Right forelimb (tissue), 1 donor: ENCODE data around the gene VTA1.
"Not testable (repeated sequence)": the region's sequence is repeated elsewhere in the genome, so short reads cannot be mapped to it uniquely, and the experiment has no call there.

Experiments used
- DNase-seq: peaks from one replicate; pipeline ENCODE4 v3.0.0-alpha.2; 2018

VTA1 gene

DNA sequence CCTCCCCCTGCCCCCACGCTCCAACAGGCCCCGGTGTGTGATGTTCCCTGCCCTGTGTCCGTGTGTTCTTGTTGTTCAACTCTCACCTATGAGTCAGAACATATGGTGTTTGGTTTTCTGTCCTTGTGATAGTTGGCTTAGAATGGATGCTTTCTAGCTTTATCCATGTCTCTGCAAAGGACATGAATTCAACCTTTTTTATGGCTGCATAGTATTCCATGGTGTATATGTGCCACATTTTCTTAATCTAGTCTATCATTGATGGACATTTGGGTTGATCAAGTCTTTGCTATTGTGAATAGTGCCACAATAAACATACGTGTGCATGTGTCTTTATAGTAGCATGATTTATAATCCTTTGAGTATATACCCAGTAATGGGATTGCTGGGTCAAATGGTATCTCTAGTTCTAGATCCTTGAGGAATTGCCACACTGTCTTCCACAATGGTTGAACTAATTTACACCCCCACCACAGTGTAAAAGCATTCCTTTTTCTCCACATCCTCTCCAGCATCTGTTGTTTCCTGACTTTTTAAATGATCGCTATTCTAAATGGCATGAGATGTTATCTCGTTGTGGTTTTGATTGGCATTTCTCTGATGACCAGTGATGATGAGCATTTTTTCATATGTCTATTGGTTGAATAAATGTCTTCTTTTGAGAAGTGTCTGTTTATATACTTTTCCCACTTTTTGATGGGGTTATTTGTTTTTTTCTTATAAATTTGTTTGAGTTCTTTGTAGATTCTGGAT is 82.6 kb downstream of the VTA1 start:
- DNase-seq: not testable (repeated sequence)

DNA sequence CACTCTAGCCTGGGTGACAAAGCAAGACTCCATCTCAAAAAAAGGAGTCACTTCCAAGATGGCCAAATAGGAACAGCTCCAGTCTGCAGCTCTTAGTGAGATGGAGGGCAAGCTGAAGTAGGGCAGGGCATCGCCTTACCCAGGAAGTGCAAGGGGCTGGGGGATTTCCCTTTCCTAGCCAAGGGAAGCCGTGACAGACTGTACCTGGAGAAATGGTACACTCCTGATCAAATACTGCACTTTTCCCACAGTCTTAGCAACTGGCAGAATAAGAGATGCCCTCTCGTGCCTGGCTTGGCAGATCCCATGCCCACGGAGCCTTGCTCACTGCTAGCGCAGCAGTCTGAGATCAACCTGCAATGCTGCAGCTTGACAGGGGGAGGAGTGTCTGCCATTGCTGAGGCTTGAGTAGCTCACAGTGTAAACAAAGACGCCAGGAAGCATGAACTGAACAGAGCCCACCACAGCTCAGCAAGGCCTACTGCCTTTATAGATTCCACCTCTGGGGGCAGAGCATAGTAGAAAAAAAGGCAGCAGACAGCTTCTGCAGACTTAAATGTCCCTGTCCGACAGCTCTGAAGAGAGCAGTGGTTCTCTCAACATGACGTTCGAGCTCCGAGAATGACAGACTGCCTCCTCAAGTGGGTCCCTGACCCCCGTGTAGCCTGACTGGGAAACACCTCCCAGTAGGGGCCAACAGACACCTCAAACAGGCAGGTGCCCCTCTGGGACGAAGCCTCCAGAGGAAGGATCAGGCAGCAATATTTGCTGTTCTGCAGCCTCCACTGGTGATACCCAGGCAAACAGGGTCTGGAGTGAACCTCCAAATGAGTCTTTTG is 85.4 kb downstream of the VTA1 start:
- DNase-seq: not testable (repeated sequence)

DNA sequence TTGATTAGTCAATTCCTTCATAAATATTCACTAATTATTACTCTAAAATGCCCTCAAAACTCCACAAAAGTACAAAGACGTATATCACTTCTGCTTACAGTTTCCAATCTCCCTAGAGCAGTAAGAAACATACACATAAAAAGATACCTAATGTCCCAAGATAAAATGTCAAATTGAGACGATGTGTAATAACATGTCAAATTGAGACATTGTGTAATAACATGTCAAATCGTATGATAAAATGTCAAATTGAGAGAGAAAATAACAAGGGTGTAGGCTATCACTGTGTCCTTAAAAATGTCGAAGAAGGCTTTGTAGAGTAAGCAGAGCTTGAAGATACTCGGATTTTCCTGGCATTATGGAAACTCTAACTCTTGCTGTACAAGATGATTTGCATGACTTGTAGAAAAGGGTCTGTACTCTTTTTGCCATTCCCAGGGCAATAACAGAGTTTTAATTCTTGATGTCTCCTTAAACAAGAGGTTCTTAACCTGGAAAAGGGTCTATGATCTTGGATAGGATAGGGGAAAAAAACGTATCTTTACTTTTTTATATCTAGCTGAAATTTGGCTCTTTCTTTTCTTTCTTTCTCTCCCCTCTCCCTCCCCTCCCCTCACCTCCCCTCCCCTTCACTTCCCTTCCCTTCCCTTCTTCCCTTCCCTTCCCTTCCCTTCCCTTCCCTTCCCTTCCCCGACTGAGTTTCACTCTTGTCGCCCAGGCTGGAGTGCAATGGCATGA is 87.1 kb downstream of the VTA1 start:
- no peak for DNase-seq

DNA sequence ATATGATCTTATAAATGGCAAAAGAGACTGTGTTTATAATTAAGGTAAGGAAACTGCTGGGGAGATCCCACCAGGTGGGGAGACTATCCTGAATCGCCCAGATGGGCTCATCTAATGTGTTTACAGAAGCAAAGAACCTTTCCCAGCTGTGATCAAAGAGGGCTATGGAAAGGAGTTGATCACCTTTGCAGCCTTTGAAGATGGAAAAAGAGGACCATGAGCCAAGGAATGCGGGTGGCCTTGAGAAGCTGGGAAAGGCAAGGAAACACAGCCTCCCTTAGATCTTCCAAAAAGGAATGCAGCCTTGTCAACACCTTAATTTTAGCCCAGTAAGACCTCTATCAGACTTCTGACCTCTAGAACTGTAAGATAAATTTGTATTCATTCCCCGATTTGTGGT is 88.2 kb downstream of the VTA1 start:
- no peak for DNase-seq

DNA sequence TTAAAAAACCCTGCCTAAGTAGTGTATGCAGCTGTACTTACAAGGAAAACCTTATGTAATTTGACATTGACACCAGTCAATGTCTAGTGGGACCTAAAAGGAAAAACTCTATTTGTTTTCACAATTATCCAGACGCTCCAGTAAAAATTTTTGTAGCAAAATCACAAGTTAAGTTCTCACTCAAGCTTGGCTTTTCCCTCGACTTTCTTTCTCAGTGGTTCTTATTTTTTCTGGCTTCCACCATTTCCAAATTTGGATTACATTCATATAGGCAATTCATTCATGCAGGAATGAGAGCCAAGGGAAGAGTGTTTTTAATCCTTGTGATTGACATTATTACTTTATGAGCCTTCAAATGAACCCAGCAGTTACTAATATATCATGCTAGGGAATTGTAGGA is 88.7 kb downstream of the VTA1 start:
- no peak for DNase-seq

DNA sequence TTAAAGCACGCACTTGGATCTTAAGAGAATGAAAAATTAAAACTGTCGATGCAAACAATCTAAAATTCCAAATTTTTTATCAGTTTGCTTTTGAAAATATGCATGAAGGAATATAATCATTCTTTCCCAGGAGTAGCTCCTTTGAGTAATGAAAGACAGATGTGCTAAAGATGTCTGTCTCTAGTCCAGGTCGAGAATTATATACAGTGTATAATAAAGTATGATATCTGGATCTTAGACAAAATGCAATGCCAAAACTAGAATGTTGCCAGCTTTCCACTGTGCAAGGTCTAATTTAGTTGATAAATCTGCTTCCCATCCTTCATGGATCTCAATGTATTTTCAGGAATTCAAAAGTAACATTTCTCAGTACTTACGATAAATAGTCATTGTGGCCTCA is 89.6 kb downstream of the VTA1 start:
- DNase-seq: no peak

DNA sequence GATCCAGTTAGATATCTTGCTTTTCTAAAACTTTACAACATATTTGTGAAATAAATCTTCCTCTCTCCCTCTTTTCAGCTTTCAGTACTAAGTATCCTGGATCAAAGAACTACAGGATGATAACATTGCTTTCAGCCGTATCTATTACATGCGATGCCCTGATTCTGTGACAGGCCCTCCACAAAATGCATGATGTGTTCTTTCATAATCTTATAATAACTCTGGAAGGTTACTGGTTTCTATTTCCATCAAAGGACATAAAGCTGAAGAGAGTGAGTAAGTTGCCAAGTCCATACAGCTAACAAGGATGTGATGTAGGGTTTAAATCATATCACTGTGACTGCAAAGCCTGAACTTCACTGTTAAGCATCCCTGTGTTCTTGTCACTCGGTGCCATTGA is 91.8 kb downstream of the VTA1 start:
- no peak for DNase-seq

DNA sequence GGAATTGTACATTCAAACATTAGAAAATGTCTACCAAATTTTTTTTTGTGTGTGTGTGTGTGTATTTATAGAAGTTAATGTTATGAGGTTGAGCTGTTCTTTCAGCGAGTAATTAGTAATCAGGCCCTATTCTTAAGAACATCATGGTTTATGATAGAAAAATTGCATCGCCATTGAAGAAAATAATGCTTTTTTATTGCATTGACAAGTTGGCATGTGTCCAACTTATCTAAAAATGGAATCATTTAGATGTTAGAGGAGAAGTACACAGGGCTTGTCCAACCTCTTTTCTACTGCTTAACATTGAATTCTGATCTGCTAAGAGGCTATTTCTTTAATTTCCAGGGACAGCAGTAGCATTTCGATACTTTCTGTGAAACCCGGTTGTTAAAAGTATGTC is 93.1 kb downstream of the VTA1 start:
- DNase-seq: no peak

DNA sequence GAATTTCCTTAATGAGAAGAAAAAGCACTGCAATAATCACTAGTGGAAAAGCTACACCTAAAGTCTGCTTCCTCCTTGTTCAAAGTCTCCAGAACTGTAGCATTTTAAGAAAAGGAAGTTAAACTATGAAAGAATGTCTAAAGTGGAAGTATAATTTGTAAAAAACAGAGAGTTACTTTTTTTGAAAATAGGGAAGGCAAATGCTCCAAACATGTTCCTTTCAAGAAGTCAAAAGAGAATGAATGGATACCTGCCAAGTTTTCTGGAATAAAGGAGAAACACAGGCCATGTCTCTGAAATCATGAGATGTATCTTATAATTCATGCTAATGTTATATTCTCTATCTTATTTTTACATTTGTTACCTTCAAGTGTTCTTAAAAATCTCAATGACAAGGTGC is 94.0 kb downstream of the VTA1 start:
- DNase-seq: no peak

DNA sequence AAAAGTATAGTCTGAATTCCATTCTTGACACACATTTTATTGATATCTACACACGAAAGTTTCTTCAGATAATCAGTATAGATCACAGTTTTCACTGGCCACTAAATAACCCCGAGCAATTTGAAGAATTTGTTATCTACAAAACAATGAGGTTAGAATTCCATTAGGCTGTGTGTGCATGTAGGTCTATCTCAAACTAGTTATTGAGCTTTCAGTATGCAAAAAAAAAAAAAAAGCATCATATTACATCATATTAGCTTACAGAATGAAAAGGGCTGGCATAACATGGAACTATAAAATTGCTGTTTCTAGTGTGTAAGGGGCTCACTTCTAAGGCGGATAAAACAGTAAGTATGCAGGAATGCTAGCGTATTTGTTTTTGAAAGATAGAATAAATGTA is 95.2 kb downstream of the VTA1 start:
- DNase-seq: no peak

DNA sequence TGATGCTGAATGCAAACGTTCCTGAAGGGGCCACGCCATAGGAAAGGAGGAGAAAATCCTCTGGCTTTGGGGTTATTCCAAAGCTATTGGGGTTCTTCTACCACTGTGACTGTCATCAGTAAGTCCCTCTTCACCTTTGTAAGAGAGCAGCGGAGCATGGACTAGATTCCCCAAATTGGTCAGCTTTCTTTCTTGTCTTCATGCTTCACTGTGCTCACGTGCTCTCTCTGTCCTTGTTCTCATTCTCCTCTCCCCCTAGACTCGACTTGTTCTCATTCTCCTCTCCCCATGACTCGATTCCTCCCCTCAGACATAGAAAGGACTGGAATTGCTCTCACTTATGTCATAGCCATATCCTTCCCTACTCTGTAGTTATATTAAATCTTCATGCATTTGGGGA is 99.9 kb downstream of the VTA1 start:
- DNase-seq: no peak

DNA sequence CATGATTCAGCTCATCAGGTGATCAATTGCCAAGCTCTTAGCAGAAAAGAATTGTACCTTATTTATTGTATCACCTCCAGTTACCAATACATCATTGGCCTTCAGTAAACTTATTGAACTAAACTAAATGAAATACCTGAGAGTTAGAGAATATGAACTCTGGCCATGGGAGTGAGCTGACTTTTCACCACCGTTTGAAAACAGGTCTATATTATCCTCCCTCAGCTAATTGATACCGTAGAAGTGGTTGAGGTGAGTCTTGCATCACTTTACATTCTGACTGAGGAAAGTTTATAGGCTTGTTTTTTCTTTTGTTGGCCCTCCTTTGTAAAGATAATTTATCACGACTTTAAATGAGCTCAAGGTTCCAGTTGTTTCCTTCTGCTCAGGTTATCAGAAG is 102.2 kb downstream of the VTA1 start:
- DNase-seq: no peak

DNA sequence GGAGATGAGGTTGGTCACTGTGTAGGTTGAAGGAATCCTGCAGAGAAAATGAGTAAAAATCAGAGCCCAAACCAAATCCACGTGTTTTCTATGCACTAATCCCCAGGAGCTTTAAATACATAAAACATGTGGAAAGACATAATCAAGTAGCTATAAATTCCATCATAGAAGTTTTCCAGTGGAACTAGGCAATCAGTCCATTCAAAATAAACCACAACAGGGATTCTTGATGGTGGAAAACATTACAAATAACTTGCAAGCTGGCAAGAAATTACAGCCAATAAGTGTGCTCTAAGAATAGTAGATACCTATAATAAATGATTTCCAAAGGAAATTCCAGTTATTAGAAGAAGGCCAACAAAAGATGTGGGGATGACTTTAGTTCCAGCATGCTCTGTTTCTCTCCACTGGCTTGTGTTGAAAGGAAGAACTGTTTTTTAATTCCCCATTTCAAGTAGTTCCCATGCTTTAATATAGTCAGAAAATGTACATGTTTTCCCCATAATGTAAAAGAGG is 104.9 kb downstream of the VTA1 start:
- no peak for DNase-seq

DNA sequence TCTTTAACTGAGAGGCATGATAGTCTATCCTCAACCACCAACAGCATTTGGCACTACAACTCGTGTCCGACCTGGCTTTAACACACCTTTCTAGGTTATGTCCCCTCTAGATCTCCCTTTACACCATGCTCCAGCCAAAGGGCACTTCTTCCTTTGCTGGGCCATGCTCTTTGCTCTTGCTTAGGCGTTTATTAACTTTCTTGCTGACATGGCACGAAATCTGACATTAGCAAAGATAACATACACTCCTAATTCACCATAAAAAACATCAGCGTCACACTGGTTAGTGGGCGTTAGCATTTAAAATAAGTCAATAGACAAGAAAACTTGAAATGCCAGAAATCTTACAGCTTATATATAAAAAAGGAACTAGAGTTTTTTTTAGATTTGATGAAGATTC is 107.5 kb downstream of the VTA1 start:
- no peak for DNase-seq

DNA sequence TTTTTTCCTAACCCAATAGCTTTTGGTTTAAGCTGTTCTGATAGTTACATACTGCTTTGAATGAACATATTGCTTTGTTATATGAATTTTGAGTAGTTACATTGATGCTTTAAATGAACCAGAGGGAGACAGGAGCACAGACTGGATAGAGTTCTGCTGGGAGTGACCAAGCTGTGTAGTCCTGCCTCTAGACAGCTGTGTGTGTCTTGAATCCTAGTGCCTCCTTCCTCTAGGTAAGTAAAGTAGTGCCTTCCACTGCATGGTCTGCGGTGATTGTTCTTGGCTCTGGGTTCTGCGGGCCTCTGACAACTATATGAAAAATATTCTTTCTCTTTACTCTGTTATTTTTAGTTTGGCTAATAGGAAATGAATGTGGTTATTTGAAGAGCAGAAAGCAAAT is 108.7 kb downstream of the VTA1 start:
- no peak for DNase-seq

DNA sequence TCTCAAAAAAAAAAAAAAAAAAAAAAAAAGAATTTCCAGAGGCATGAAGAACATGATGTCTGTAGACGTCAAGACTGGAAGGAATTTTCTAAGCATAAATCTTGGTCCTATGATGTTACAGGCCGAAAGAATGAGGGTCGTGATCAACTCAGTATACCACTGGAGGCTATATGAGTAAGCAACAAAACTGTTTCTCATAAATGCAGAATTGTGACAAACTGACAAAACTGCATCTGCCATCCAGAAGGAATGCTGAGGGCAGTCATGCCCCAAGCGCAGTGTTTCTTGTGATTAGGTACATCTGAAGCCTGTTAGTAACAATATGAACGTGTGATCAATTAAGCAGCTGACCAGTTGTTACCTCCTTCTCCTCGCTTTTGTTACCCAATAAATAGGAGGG is 111.2 kb downstream of the VTA1 start:
- DNase-seq: no peak

DNA sequence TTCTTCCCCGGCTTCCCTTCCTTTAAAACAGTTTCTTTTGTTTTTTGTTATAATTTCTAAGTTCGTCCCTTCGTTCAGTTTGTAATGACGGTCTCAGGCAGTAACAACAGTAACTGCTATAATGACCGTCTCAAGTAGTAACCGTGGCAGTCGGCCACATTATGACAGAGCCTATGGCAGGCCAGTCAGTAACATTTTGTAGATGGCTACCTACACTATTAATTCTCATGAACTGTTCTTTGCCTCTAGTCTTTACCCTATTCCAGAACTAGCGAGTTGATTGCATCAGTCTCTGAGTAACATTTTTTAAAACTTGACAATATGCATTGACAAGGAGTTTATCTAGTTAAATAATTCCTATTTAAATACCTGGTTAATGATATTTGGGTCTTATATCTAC is 111.7 kb downstream of the VTA1 start:
- DNase-seq: no peak

DNA sequence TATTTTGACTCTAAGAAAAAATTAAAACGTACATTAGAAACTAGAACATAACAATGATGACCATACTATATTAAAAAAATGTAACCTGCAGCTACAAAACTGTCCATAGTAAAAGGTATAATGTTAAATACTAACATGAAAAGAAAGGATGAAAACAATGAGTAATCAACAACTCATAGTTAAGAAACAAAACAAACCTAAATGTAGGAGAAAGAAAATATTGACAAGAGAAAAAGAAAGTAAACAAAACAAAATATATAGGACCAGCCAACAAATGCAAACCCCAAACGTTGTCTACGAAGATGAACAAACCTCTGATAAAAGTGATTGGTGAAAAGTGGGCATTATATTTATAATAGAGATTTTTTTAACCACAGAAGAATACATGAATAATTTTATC is 113.7 kb downstream of the VTA1 start:
- DNase-seq: no peak

DNA sequence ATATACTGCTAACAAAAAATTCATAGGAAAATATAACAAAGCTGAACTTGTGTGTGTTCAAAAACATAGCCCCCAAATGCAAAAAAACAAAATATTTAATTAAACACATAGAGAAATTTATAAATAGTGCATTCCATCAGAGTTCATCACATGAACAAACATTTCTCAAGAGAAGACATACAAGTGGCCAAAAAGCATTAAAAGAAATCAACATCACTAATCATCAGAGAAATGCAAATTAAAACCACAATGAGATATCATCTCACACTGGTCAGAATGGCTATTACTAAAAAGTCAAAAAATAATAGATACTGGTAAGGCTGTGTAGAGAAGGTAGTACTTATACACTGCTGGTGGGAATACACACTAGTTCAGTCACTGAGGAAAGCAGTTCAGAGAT is 115.2 kb downstream of the VTA1 start:
- no peak for DNase-seq

DNA sequence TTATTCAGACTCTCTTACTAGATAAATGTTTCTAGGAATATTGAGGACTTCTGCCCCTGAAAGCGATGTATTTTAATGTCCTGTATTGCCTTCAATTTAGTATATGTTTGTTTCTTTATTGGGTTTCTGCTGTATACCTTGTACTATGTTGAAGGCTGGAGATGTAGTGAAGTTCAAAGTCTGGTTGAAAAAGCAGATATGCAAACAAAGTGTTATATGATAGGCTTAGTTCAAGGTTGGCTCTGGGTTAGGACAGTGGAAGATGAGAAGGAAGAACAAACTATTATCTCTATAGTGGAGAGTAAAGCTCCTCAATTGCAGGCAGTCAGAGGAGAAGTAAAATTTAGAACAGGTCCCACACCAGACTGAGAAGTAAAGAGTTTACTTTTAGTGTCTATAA is 118.4 kb downstream of the VTA1 start:
- no peak for DNase-seq

DNA sequence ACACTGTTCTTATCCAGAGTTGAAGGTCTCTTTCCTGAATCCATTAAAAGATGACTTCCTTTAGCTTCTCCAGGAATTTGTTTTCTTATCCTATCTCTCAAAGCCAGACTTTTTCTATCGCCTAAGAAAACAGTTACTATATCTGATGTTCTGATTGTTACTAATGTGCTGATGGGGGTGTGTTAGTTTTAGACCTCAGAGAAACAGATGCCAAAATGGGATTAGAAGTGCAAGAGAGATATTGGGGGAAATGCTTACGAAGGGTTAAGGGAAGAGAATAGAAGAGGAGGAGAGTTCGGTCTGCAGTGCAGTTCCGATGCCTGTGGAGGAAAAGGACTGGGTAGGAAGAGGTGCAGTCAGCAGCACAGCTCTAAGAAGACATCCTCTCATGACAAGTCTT is 119.0 kb downstream of the VTA1 start:
- DNase-seq: no peak

DNA sequence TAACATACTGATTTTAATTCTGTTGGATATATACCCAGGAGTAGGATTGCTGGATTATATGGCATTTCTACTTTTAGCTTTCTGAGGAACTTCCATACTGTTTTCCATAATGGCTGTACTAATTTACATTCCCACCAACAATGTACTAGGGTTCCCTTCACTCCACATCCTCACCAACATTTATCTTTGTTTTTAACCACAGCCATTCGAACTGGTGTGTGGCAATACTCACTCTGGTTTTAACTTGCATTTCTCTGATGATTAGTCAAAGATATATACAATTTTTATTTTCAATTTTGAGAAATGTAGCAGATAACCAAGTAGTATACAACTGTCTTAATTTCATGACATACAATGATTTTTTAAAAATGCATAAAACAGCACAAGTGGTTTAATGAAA is 124.4 kb downstream of the VTA1 start:
- no peak for DNase-seq
